ENCODE data around the gene UBE3B. TPM values are rescaled to one million over a fixed set of nuclear protein-coding genes. Genes with fewer than 3 reads are reported as not detected.

UBE3B gene
- total RNA-seq, 2 donors from 2014 or later, result 32.0 to 39.8 TPM

- H3K4me3 ChIP-seq (ENCODE audit: low read length), result no peak overlapping the region
- no peak overlapping the region for H3K27ac ChIP-seq (ENCODE audit: low read depth, low read length)
- H3K9me3 ChIP-seq (ENCODE audit: control insufficient read depth, low read length), result peaks cover 6% of the 10 kb centered on the region
- no peak for DNase-seq
- peaks cover 8% of the 10 kb centered on the region for H3K4me1 Mint-ChIP-seq
- no peak overlapping the region for H3K9ac ChIP-seq (ENCODE audit: extremely low read depth, low read length, poor library complexity, severe bottlenecking)
- no peak overlapping the region for H3K4me3 Mint-ChIP-seq
- H3K4me1 ChIP-seq (ENCODE audit: control insufficient read depth, insufficient read depth, low read length), result no peaks in the 10 kb centered on the region
- no peak for TF ChIP-seq CTCF (conservative IDR thresholded peaks at IDR 0.05)
- H3K9me3 Mint-ChIP-seq, result peaks cover 5% of the 10 kb centered on the region
- no peak overlapping the region for H3K27ac Mint-ChIP-seq
- no peaks in the 10 kb centered on the region for H3K27me3 Mint-ChIP-seq (ENCODE audit: insufficient read depth)
- peaks cover 65% of the 10 kb centered on the region for H3K36me3 Mint-ChIP-seq (ENCODE audit: low read depth)
- H3K36me3 ChIP-seq (ENCODE audit: control insufficient read depth, insufficient read depth, low read length), result peaks cover 71% of the 10 kb centered on the region
- H3K27me3 ChIP-seq (ENCODE audit: control insufficient read depth, insufficient read depth, low read length, poor library complexity, severe bottlenecking), result no peaks in the 10 kb centered on the region
- 93 to 100% methylated on average over 5 to 6 of the region's 6 CpGs for WGBS, 2 experiments (ENCODE audit: insufficient coverage in 1 of 2, insufficient read length in 1 of 2)
Observed at GRCh38 chr12:109501299-109501698, 23.9 kb downstream of the UBE3B start.

DNA sequence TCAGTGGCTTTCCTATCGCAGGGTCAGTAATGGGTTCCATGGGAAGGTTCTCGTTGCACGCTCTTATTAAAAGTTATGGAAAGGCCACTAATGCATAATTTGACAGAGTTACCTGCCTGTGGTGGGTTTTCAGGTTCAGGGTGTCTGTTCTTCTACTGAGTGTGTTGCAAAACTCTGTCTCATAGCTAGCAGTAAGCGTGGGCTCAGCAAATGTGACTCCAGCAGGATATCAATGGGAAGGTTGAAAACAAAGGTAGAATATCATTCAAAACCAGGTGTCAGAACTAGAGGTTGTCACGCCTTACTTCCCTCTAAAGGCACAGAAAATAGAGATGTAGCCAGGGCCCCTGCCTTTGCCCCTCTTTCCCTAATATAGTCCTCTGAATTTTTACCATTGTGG is 24.9 kb downstream of the UBE3B start:
- no peak overlapping the region for H3K4me3 ChIP-seq (ENCODE audit: low read length)
- H3K36me3 ChIP-seq (ENCODE audit: control insufficient read depth, insufficient read depth, low read length), result peaks cover 71% of the 10 kb centered on the region
- no peaks in the 10 kb centered on the region for H3K27me3 ChIP-seq (ENCODE audit: control insufficient read depth, insufficient read depth, low read length, poor library complexity, severe bottlenecking)
- TF ChIP-seq CTCF (conservative IDR thresholded peaks at IDR 0.05), result no peak
- no peaks in the 10 kb centered on the region for H3K9me3 Mint-ChIP-seq
- no peak overlapping the region for H3K27ac ChIP-seq (ENCODE audit: low read depth, low read length)
- H3K27me3 Mint-ChIP-seq (ENCODE audit: insufficient read depth), result no peaks in the 10 kb centered on the region
- peaks cover 8% of the 10 kb centered on the region for H3K4me1 Mint-ChIP-seq
- no peak overlapping the region for H3K27ac Mint-ChIP-seq
- H3K36me3 Mint-ChIP-seq (ENCODE audit: low read depth), result peaks cover 67% of the 10 kb centered on the region
- 88 to 94% methylated on average over 3 to 5 of the region's 5 CpGs for WGBS, 2 experiments (ENCODE audit: insufficient coverage in 1 of 2, insufficient read length in 1 of 2)
- H3K4me3 Mint-ChIP-seq, result no peak overlapping the region
- no peaks in the 10 kb centered on the region for H3K9me3 ChIP-seq (ENCODE audit: control insufficient read depth, low read length)
- H3K9ac ChIP-seq (ENCODE audit: extremely low read depth, low read length, poor library complexity, severe bottlenecking), result no peak overlapping the region
- no peak for DNase-seq
- peaks cover 3% of the 10 kb centered on the region for H3K4me1 ChIP-seq (ENCODE audit: control insufficient read depth, insufficient read depth, low read length)

GRCh38 chr12:109503611-109504010 is 26.2 kb downstream of the UBE3B start:
- WGBS, 2 experiments (ENCODE audit: insufficient coverage in 1 of 2, insufficient read length in 1 of 2), result 90 to 93% methylated on average over 2 to 3 of the region's 3 CpGs
- Mint-ChIP-seq H3K27me3 (ENCODE audit: insufficient read depth) (no peaks in the 10 kb centered on the region), H3K4me3 (no peak overlapping the region), H3K9me3 (no peaks in the 10 kb centered on the region), H3K36me3 (ENCODE audit: low read depth) (peaks cover 65% of the 10 kb centered on the region), H3K27ac (no peak overlapping the region), H3K4me1 (peaks cover 12% of the 10 kb centered on the region)
- H3K4me1 ChIP-seq (ENCODE audit: control insufficient read depth, insufficient read depth, low read length), result peaks cover 3% of the 10 kb centered on the region
- H3K36me3 ChIP-seq (ENCODE audit: control insufficient read depth, insufficient read depth, low read length), result peaks cover 71% of the 10 kb centered on the region
- no peaks in the 10 kb centered on the region for H3K9me3 ChIP-seq (ENCODE audit: control insufficient read depth, low read length)
- H3K9ac ChIP-seq (ENCODE audit: extremely low read depth, low read length, poor library complexity, severe bottlenecking), result no peak overlapping the region
- H3K27ac ChIP-seq (ENCODE audit: low read depth, low read length), result no peak overlapping the region
- H3K27me3 ChIP-seq (ENCODE audit: control insufficient read depth, insufficient read depth, low read length, poor library complexity, severe bottlenecking), result no peaks in the 10 kb centered on the region
- DNase-seq, result no peak
- no peak overlapping the region for H3K4me3 ChIP-seq (ENCODE audit: low read length)
- no peak for TF ChIP-seq CTCF (conservative IDR thresholded peaks at IDR 0.05)
